Prostate gland (tissue), 2 donors: Measurements from ENCODE around the gene TMEM40. TPM values are rescaled to one million over a fixed set of nuclear protein-coding genes. Genes with fewer than 3 reads are reported as not detected.
"Not testable (repeated sequence)": the region's sequence is repeated elsewhere in the genome, so short reads cannot be mapped to it uniquely, and the experiment has no call there.

Source experiments
- DNase-seq: peaks from one replicate; pipeline ENCODE4 v3.0.0-alpha.2; 2019; ENCODE audit warnings: low spot score
- H3K27ac ChIP-seq, 2 donors: fragments of 200-600 bp; sonication (generic); 2 replicates each; pipeline ENCODE4 v1.5.1; 2017 to 2019
- H3K27me3 ChIP-seq: fragments of 200-600 bp; sonication (generic); replicated peaks from 2 replicates; pipeline ENCODE4 v1.5.1; 2019; ENCODE audit not compliant: insufficient read depth
- H3K36me3 ChIP-seq, 2 donors: fragments of 200-600 bp; sonication (generic); 1 replicate in 1 of 2; 2 replicates in 1 of 2; pipeline versions ENCODE4 v1.5.1 to v1.8.1; 2017 to 2019
- H3K4me1 ChIP-seq: fragments of 200-600 bp; sonication (generic); replicated peaks from 2 replicates; pipeline ENCODE4 v1.5.1; 2019
- H3K4me3 ChIP-seq, 2 donors: fragments of 200-600 bp; sonication (generic); 2 replicates each; pipeline ENCODE4 v1.5.1; 2017 to 2019
- H3K9me3 ChIP-seq: fragments of 200-600 bp; sonication (generic); 2 replicates; pipeline ENCODE4 v1.5.1; 2017
- POLR2A ChIP-seq: fragments of 450-650 bp; IDR thresholded peaks from one replicate; pipeline ENCODE4 v1.6.1; 2016; ENCODE audit warnings: antibody characterized with exemption, mild to moderate bottlenecking
- POLR2AphosphoS5 ChIP-seq: sonication (generic); formaldehyde crosslinking; IDR thresholded peaks from one replicate; pipeline ENCODE4 v1.6.1; 2017; ENCODE audit warnings: antibody characterized with exemption
- WGBS: methylation state at CpG from one replicate; pipeline ENCODE4 v1.1.5; 2018; 5-methylcytosine and 5-hydroxymethylcytosine counted together
- intact Hi-C: fragments of 100-400 bp; cut with DNase I; formaldehyde crosslinking; loops from one replicate; pipeline ENCODE4 v1.14.2; 2022
- total RNA-seq, 2 donors: library from RNA; depleted of rRNA; stranded (reverse); fragments of >200 nt; gene quantifications; one replicate each; pipeline ENCODE4 v1.1.0, GENCODE V29; 2016
- TF ChIP-seq, protein P1 (sequence below), 4 experiments: fragments of 200-600 bp in 2 of 4; fragments of 450-650 bp in 2 of 4; sonication (generic) in 2 of 4; IDR thresholded peaks; 1 replicate in 3 of 4; 2 replicates in 1 of 4; pipeline ENCODE4 v1.5.1; 2016 to 2019; ENCODE audit warnings: antibody characterized with exemption in 4 of 4, mild to moderate bottlenecking in 2 of 4, moderate library complexity in 2 of 4

Gene TMEM40
- total RNA-seq, 2 donors from 2014 or later: 1.9 to 8.5 TPM

GRCh38 chr3:12729051-12729651, 29.9 kb downstream of the TMEM40 start:
- intact Hi-C loops: loop anchor here (10.0 kb wide), 1 partner anchor 124 kb away; no protein-coding TSS in a partner anchor
- no peak overlapping the region for H3K4me3 ChIP-seq
- no peaks in the 10 kb centered on the region for H3K9me3 ChIP-seq
- DNase-seq: no peak
- TF ChIP-seq POLR2AphosphoS5 (no peak), POLR2A (no peak)
- TF ChIP-seq, protein P1, sequence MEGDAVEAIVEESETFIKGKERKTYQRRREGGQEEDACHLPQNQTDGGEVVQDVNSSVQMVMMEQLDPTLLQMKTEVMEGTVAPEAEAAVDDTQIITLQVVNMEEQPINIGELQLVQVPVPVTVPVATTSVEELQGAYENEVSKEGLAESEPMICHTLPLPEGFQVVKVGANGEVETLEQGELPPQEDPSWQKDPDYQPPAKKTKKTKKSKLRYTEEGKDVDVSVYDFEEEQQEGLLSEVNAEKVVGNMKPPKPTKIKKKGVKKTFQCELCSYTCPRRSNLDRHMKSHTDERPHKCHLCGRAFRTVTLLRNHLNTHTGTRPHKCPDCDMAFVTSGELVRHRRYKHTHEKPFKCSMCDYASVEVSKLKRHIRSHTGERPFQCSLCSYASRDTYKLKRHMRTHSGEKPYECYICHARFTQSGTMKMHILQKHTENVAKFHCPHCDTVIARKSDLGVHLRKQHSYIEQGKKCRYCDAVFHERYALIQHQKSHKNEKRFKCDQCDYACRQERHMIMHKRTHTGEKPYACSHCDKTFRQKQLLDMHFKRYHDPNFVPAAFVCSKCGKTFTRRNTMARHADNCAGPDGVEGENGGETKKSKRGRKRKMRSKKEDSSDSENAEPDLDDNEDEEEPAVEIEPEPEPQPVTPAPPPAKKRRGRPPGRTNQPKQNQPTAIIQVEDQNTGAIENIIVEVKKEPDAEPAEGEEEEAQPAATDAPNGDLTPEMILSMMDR (IDR thresholded peaks at IDR 0.05): no peak
- no peaks in the 10 kb centered on the region for H3K36me3 ChIP-seq
- no peaks in the 10 kb centered on the region for H3K4me1 ChIP-seq
- H3K27ac ChIP-seq: no peak overlapping the region
- H3K27me3 ChIP-seq: no peaks in the 10 kb centered on the region
- 19% methylated on average over 7 of the region's 7 CpGs for WGBS

- DNase-seq: no peak
- no peaks in the 10 kb centered on the region for H3K9me3 ChIP-seq
- H3K27ac ChIP-seq: no peak overlapping the region
- no peaks in the 10 kb centered on the region for H3K4me1 ChIP-seq
- H3K4me3 ChIP-seq: no peak overlapping the region
- WGBS: 71% methylated on average over 2 of the region's 2 CpGs
- no peaks in the 10 kb centered on the region for H3K27me3 ChIP-seq
- TF ChIP-seq, protein P1 (IDR thresholded peaks at IDR 0.05): no peak
- TF ChIP-seq POLR2A (no peak), POLR2AphosphoS5 (no peak)
- H3K36me3 ChIP-seq: no peaks in the 10 kb centered on the region
- intact Hi-C loops: loop anchor here (10.0 kb wide), 1 partner anchor 123 kb away; no protein-coding TSS in a partner anchor
Observed at GRCh38 chr3:12727937-12728336, 31.1 kb downstream of the TMEM40 start.

- no peaks in the 10 kb centered on the region for H3K4me1 ChIP-seq
- WGBS: 59% methylated on average over 3 of the region's 3 CpGs
- H3K36me3 ChIP-seq: no peaks in the 10 kb centered on the region
- TF ChIP-seq, protein P1 (IDR thresholded peaks at IDR 0.05): no peak
- no peak for TF ChIP-seq POLR2AphosphoS5
- no peak for DNase-seq
- no peak overlapping the region for H3K27ac ChIP-seq
- no peak overlapping the region for H3K4me3 ChIP-seq
- intact Hi-C loops: loop anchor here (10.0 kb wide), 1 partner anchor 123 kb away; no protein-coding TSS in a partner anchor
- H3K9me3 ChIP-seq: no peaks in the 10 kb centered on the region
- H3K27me3 ChIP-seq: no peaks in the 10 kb centered on the region
Observed at GRCh38 chr3:12727481-12727880, 31.6 kb downstream of the TMEM40 start.

DNA sequence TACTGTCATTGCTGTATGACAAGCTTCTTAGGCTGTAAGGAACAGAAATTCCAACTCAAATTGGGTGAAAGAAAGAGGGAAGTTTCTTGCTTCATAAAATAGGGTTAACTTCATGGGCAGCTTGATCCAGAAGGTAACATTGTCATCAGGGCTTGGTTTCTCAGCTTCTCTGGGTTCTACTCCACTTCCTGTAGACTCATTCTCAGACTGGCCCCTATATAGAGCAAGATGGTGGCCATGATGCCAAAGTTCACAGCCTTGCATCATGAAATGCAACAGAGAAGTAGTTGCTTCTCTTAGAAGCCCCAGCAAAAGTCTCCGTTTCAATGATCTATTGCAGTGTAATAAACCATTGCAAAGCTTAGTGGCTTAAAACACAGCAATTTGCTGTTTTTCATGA, 33.6 kb downstream of the TMEM40 start:
- Histone ChIP-seq H3K9me3 (no peaks in the 10 kb centered on the region), H3K36me3 (no peaks in the 10 kb centered on the region), H3K27me3 (no peaks in the 10 kb centered on the region), H3K27ac (no peak overlapping the region), H3K4me3 (no peak overlapping the region), H3K4me1 (no peaks in the 10 kb centered on the region)
- no peak for DNase-seq
- no peak for TF ChIP-seq POLR2A
- TF ChIP-seq, protein P1 (IDR thresholded peaks at IDR 0.05): no peak
- TF ChIP-seq POLR2AphosphoS5: no peak
- 95% methylated on average over 1 of the region's 1 CpG for WGBS
- intact Hi-C loops: loop anchor here (10.0 kb wide), 1 partner anchor 121 kb away; no protein-coding TSS in a partner anchor

DNA sequence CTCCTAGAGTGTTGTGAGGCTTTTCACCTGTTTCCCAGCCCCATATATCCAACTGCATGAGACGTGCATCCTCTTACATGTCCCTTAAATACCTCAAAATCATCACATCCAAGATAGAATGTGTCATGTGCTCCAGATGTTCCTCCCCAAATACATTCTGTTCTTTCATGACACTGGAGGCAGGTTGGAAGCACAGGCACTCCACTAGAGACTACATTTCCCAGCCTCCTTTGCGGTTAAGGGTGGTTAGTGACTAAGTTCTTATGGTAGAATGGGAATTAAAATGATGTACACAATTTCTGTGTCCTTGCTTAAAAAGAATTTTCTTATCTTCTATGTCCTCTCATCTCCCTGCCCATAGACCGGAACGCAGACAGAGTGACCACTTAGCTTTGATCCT, 34.3 kb downstream of the TMEM40 start:
- H3K9me3 ChIP-seq: no peaks in the 10 kb centered on the region
- no peaks in the 10 kb centered on the region for H3K4me1 ChIP-seq
- WGBS: 82% methylated on average over 4 of the region's 4 CpGs
- no peak overlapping the region for H3K4me3 ChIP-seq
- DNase-seq: no peak
- H3K27ac ChIP-seq: no peak overlapping the region
- TF ChIP-seq, protein P1 (IDR thresholded peaks at IDR 0.05): no peak
- TF ChIP-seq POLR2A (no peak), POLR2AphosphoS5 (no peak)
- intact Hi-C loops: loop anchor here (10.0 kb wide), 1 partner anchor 120 kb away; no protein-coding TSS in a partner anchor
- H3K27me3 ChIP-seq: no peaks in the 10 kb centered on the region
- H3K36me3 ChIP-seq: no peaks in the 10 kb centered on the region

DNA sequence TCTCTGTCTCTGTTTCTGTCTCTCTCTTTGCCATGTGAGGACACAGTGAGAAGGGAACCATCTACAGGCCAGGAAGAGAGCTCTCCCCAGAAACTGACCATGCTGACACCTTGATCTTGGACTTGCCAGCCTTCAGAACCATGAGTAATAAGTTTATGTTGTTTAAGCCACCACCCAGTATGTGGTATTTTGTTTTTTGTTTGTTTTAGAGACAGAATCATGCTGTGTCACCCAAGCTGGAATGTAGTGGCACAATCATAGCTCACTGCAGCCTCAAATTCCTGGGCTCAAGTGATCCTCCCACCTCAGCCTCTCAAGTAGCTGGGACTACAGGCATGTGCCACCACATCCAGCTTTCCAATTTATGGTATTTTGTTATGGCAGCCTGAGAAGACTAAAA, 35.7 kb downstream of the TMEM40 start:
- not testable (repeated sequence) for H3K4me1 ChIP-seq, H3K36me3 ChIP-seq, H3K9me3 ChIP-seq, H3K27me3 ChIP-seq, H3K4me3 ChIP-seq, DNase-seq, H3K27ac ChIP-seq
- intact Hi-C loops: loop anchor here (10.0 kb wide), 1 partner anchor 119 kb away; no protein-coding TSS in a partner anchor
